ENCODE measurements around the gene PSMC3. TPM values are rescaled to one million over a fixed set of nuclear protein-coding genes. Genes with fewer than 3 reads are reported as not detected.

The PSMC3 gene
- total RNA-seq, 1 donor from 2014 or later: 104 TPM

GRCh38 chr11:47443817-47444216, 17.6 kb upstream of the PSMC3 start:
- DNase-seq (ENCODE audit: low spot score in 2 of 2) (no peak), FAIRE-seq (no peak)

DNA sequence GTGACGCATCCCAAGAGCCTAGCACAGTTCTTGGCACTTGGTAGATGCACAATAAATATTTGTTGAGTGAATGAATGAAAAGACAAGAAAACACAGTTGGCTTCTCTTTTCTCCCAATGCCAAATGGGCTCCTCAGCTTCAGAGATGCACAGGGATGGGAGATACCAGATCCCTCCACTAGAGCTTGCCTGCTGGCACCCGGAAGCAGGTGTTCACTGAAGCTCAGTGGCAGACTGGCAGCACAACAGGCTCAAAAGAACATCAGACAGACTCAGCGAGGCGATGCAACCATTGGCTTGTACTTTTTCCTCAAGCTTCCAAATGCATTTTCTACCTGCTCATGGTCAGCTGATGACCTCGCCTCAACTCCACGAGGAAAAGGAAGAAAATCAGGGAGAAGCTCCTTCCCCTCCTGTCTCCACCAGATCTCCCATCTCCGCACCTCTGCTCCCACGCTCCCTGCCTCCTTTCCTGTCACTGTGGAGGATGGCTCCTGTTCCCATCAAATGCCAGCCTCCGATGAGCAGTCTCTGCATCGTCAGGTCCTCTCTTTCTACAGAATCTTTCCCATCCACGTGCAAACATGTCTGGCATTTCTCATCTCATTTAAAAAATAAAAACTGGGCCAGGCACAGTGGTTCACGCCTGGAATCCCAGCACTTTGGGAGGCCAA, 16.9 kb upstream of the PSMC3 start:
- FAIRE-seq: no peak
- DNase-seq (ENCODE audit: low spot score in 2 of 2): peak in 1 of 2 donors; percentile 59

GRCh38 chr11:47442514-47442913, 16.3 kb upstream of the PSMC3 start:
- peak in 1 of 2 donors; percentile 48 for DNase-seq (ENCODE audit: low spot score in 2 of 2)
- FAIRE-seq: no peak

- FAIRE-seq (no peak), DNase-seq (ENCODE audit: low spot score in 2 of 2) (no peak)
Observed at GRCh38 chr11:47441421-47441820, 15.2 kb upstream of the PSMC3 start.

GRCh38 chr11:47440054-47440476, 13.8 kb upstream of the PSMC3 start:
- FAIRE-seq (no peak), DNase-seq (ENCODE audit: low spot score in 2 of 2) (no peak)

GRCh38 chr11:47438721-47439120, 12.5 kb upstream of the PSMC3 start:
- FAIRE-seq: no peak
- DNase-seq (ENCODE audit: low spot score in 2 of 2): no peak

- FAIRE-seq: no peak
- DNase-seq (ENCODE audit: low spot score in 2 of 2): no peak
Observed at GRCh38 chr11:47437746-47438418, 11.6 kb upstream of the PSMC3 start.

DNA sequence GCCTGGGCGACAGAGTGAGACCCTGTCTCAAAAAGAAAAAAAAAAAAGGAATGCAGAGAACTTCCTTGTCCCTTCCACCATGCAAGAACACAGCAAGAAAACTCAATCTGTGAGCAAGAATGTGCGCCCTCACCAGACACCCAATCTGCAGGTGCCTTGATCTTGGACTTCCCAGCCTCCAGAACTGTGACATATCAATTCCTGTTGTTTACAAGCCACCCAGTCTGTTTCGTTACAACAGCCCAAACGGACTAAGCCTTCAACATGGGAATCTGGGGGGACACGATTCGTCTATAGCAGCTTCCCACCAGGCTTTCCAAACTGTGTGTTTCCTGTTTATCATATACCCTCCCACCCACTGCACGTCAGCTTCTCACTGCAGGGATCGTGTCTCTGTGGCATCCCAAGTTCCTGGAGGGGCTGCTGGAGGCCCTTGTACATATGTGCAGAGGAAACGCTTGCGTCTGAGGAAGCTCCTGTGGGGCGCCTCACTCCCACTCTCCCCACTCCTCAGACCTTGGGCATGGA, 11.0 kb upstream of the PSMC3 start:
- DNase-seq (ENCODE audit: low spot score in 2 of 2) (no peak), FAIRE-seq (no peak)

DNA sequence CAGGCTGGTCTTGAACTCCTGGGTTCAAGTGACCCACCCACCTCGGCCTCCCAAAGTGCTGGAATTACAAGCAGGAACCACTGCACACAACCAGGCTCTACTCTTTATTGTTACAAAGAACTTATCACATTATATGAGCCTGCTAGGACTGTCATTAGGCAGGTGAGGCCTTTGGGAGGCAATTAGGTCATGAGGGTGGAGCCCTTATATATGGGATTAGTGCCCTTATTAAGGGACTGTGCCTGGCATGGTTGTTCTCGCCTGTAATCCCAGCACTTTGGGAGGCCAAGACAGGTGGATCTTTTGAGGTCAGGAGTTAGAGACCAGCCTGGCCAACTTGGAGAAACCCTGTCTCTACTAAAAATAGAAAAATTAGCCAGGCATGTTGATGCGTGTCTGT, 10.5 kb upstream of the PSMC3 start:
- FAIRE-seq: no peak

GRCh38 chr11:47435687-47436086, 9.4 kb upstream of the PSMC3 start:
- FAIRE-seq (no peak), DNase-seq (ENCODE audit: low spot score in 2 of 2) (no peak)

More for the DNA sequence above, 10.5 kb upstream of the PSMC3 start:
- no peak for DNase-seq (ENCODE audit: low spot score in 2 of 2)

DNA sequence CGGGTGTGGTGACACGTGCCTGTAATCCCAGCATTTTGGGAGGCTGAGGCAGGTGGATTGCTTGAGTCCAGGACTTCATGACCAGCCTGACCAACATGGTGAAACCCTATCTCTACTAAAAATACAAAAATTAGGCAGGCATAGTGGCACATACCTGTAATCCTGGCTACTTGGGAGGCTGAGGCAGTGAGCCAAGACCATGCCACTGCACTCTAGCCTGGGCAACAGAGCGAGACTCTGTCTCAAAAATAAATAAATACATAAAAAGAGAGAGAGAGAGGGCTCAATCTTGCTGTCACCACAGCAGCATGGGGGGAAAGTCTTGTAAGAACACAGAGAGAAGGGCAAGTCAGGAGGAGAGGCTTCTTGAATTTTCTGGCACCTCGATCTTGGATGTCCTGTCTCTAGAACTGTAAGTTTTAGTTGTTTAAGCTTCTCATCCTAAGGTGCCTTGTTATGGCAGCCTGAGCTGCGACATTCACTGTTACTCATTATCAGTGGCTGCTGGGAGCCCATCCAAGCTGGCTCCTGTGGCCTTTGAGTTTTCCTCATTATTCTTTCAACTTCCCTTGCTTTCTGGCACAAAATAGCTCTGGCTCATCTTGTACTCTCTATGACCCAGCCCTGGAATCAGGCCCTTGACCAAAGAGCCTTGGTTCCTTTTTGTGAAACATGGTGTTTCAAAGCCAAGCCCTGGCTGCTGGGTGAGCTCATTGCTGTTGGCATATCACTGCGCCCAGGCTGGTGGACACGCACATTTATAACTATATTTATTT, 8.0 kb upstream of the PSMC3 start:
- DNase-seq (ENCODE audit: low spot score in 2 of 2) (no peak), FAIRE-seq (no peak)

DNA sequence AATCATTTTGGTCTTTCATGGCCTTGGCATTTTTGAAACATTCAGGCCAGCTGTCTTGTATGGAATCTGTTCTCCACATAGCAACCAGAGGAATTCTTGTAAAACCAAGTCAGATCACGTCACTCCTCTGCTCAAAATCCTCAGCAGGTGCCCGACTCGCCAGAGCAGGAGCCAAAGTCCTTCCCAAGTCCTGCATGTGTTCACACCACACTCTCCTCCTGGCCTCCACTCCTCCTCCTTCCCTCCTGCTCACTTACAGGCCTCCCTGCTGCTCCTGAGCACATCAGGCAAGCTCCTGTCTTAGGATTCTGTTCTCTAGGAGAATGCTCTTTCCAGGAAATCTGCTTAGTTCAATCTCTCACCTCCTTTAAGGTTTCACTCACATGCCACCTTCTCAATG, 6.9 kb upstream of the PSMC3 start:
- FAIRE-seq (no peak), DNase-seq (ENCODE audit: low spot score in 2 of 2) (no peak)

DNA sequence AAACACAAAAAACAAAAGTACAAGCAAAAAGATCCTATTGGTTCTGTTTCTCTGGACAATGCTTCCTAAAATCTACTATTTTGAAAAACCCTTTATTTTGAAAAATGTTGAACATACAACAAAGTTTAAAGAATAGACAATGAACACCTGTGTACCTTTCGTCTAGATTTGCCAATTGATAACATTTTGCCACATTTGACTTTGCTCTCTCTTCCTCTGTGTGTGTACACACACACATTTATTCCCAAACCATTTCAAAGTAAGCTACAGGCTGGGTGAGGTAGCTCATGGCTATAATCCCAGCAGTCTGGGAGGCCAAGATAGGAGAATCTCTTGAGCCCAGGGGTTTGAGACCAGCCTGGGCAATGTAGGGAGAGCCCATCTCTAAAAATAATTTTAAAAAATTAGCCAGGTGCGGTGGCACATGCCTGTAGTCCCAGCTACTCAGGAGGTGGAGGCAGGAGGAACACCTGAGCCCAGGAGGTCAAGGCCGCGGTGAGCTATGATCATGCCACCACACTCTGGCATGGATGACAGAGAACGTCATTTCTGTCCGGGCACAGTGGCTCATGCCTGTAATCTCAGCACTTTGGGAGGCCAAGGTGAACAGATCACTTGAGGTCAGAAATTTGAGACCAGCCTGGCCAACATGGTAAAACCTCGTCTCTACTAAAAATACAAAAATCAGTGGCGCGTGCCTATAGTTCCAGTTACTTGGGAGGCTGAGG, 5.3 kb upstream of the PSMC3 start:
- no peak for FAIRE-seq

DNA sequence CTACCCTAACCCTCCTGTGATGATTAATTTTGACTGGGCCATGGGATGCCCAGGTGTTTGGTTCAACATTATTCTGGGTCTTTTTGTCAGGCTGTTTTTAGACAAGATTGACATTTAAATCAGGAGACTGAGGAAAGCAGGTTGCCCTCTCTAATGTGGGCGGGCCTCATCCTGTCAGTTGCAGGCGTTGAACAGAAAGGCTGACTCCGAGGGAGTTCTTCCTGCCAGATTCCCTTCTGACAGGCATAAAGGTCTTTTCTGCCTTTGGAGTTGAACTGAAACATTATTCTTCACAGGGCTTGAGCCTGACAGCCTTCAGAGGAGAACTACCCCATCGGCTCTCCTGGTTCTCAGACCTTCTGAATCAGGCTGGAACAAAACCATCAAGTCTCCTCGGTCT, 4.3 kb upstream of the PSMC3 start:
- FAIRE-seq: no peak
- DNase-seq (ENCODE audit: low spot score in 2 of 2): no peak

More for the DNA sequence above, 5.3 kb upstream of the PSMC3 start:
- no peak for DNase-seq (ENCODE audit: low spot score in 2 of 2)

DNA sequence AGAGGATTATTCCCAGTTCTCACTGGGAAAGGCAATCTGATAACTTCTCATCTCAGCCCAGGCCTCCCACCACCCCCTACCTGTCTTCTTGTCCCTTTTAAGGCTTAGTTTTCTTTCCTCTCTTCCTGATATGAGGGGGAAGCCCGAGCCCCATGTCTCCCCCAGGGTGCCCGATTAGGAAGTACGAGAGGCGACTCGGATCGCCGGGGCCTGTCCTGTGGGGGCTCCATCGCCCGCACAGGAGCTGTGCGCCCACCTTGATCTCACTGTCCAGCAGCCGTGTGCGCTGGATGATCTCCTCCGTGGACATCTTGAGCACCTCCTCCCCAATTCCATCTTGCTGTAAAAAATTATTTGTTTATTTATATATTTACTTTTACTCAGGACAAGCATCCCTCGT, 628 bp downstream of the PSMC3 start:
- DNase-seq (ENCODE audit: low spot score in 2 of 2) (no peak), FAIRE-seq (no peak)

DNA sequence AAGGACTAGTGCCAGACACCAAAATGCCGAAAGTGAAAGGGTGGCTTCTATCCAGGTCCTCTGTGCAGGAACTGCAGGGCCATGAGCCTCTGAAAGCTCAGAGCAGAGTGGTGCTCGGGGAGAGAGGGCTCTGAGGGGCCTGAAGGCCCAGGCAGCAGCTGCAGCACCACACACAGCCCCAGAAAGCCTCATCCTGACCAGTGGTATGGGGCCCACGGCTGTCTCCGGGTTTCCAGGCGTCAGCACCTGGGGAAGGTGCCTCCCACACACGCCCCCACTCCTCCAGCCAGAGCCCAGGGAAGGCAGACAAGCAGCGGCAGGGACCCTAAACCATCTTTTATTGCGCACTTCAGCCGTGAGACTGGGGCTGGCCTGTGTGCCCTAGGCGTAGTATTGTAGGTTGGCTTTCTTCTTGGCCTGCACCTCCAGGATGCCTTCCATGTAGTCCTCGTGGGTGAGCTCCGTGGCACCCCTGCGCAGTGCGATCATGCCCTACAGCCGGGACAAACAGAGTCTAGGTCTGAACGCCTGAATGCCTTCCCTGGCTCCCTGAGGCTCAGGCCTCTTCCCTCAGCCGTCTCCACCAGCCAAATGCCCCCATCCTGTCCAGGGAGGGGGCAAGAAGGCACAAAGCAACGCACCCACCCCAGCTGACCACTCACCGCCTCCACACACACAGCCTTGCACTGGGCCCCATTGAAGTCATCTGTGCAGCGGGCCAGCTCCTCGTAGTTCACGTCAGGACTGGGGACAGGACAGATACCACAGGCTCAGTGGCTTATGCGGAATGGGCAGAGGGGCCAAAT, 7.6 kb downstream of the PSMC3 start:
- FAIRE-seq (no peak), DNase-seq (ENCODE audit: low spot score in 2 of 2) (no peak)

DNA sequence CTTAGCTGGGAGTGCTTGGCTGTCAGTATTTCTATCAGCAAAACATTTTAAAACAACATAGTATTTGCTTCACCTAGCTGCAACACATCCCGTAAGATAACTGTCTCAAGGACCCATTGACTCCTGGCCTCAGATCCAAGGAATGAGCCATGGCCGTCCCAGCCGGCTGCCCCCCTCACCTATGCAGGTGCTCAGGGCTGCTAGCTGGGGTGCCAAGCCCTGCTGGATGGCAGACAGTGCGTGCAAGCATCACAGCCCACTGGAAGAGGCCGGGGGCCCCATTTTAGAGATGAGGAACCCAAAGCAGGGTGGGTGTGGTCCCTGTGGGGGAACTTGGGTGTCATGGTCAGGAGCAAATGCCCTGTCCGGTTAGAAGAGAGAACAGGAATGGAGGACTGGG, 8.5 kb downstream of the PSMC3 start:
- FAIRE-seq (no peak), DNase-seq (ENCODE audit: low spot score in 2 of 2) (no peak)

DNA sequence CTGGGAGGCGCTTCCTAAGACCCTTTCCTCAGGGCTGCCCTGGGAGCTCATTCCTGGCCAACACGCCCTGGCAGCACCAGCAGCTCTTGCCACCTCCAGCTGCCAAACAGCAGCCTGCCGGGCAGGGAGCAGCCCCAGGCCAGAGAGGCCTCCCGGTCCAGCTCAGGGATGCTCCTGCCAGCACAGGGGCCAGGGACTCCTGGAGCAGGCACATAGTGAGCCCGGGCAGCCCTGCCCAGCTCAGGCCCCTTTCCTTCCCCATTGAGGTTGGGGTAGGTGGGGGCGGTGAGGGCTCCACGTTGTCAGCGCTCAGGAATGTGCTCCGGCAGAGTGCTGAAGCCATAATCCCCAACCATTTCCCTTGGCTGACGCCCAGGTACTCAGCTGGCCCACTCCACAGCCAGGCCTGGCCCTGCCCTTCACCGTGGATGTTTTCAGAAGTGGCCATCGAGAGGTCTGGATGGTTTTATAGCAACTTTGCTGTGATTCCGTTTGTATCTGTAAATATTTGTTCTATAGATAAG, 10.2 kb downstream of the PSMC3 start:
- FAIRE-seq (no peak), DNase-seq (ENCODE audit: low spot score in 2 of 2) (no peak)

DNA sequence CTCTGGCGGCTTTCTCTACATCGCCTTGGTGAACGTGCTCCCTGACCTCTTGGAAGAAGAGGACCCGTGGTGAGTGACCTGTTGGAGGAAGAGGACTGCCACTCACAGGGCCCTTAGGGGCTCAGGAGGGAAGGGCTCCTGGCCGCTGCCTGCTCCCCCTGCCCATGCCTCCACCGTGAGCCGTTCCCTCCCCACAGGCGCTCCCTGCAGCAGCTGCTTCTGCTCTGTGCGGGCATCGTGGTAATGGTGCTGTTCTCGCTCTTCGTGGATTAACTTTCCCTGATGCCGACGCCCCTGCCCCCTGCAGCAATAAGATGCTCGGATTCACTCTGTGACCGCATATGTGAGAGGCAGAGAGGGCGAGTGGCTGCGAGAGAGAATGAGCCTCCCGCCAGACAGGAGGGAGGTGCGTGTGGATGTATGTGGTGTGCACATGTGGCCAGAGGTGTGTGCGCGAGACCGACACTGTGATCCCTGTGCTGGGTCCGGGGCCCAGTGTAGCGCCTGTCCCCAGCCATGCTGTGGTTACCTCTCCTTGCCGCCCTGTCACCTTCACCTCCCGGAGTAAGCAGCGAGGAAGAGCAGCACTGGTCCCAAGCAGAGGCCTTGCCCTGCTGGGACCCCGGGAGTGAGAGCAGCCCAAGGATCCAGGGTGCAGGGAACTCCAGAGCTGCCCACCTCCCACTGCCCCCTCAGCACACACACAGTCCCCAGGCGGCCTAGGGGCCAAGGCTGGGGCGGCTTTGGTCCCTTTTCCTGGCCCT, 11.0 kb downstream of the PSMC3 start:
- DNase-seq (ENCODE audit: low spot score in 2 of 2) (no peak), FAIRE-seq (no peak)
